Karpas-422 (cell line): ENCODE results near the gene USP24. TPM values are rescaled to one million over a fixed set of nuclear protein-coding genes. Genes with fewer than 3 reads are reported as not detected.

Experiments used
- DNase-seq: peaks from one replicate; pipeline ENCODE4 v3.0.0-alpha.2; 2015
- H2AFZ ChIP-seq: fragments of 200-600 bp; sonication (generic); 2 replicates; pipeline ENCODE4 v1.6.1; 2014; ENCODE audit warnings: antibody characterized with exemption, low read length, mixed read lengths
- H3K27ac ChIP-seq: fragments of 200-600 bp; sonication (generic); 2 replicates; pipeline ENCODE4 v1.5.1; 2014; ENCODE audit warnings: mild to moderate bottlenecking, low read length, moderate library complexity
- H3K27me3 ChIP-seq: fragments of 200-600 bp; sonication (generic); 2 replicates; pipeline ENCODE4 v1.6.1; 2014; ENCODE audit warnings: low read length, mixed read lengths
- H3K36me3 ChIP-seq: fragments of 200-600 bp; sonication (generic); 2 replicates; pipeline ENCODE4 v1.6.1; 2014; ENCODE audit warnings: low read length, mixed read lengths; ENCODE audit not compliant: insufficient read depth
- H3K4me1 ChIP-seq: fragments of 200-600 bp; sonication (generic); 2 replicates; pipeline ENCODE4 v1.6.1; 2014; ENCODE audit warnings: mild to moderate bottlenecking, low read length, mixed read lengths
- H3K4me2 ChIP-seq: fragments of 200-600 bp; sonication (generic); 2 replicates; pipeline ENCODE4 v1.6.1; 2014; ENCODE audit warnings: low read length, low read depth, mild to moderate bottlenecking; ENCODE audit not compliant: poor library complexity, severe bottlenecking
- H3K4me3 ChIP-seq: fragments of 200-600 bp; sonication (generic); 2 replicates; pipeline ENCODE4 v1.5.1; 2014; ENCODE audit warnings: mild to moderate bottlenecking, antibody characterized with exemption, low read length, mixed read lengths
- H3K79me2 ChIP-seq: fragments of 200-600 bp; sonication (generic); 2 replicates; pipeline ENCODE4 v1.6.1; 2014; ENCODE audit warnings: mild to moderate bottlenecking, low read length, mixed read lengths
- H3K9ac ChIP-seq: fragments of 200-600 bp; sonication (generic); 2 replicates; pipeline ENCODE4 v1.6.0; 2014; ENCODE audit warnings: low read length
- H3K9me2 ChIP-seq: fragments of 200-600 bp; sonication (generic), shearing (Covaris generic); replicated peaks from 2 replicates; pipeline ENCODE4 v1.6.0; 2014; ENCODE audit warnings: mild to moderate bottlenecking, low read length, moderate library complexity; ENCODE audit not compliant: insufficient read depth
- H3K9me3 ChIP-seq: fragments of 300-700, 200-600 bp; sonication (generic); 2 replicates; pipeline ENCODE4 v1.6.1; 2014; ENCODE audit warnings: low read length, mixed read lengths
- H4K20me1 ChIP-seq: fragments of 200-600 bp; sonication (generic); 2 replicates; pipeline ENCODE4 v1.6.1; 2014; ENCODE audit warnings: mild to moderate bottlenecking, antibody characterized with exemption, low read length, low read depth; ENCODE audit not compliant: insufficient read depth
- total RNA-seq: library from RNA; depleted of rRNA; stranded (reverse); fragments of >200 nt; shearing (Covaris generic); gene quantifications from 2 replicates; pipeline ENCODE4 v1.2.3, GENCODE V29; 2014; ENCODE audit warnings: low replicate concordance

USP24 gene
- total RNA-seq, 1 experiment from 2014 or later = 89.8 TPM

GRCh38 chr1:55064071-55064581 is 151.0 kb downstream of the USP24 start:
- Histone ChIP-seq H3K36me3 (peaks cover 16% of the 10 kb centered on the region; the same call in 1 of the 2 replicates), H2AFZ (no peak overlapping the region), H3K9me3 (no peaks in the 10 kb centered on the region), H3K4me1 (peaks cover 9% of the 10 kb centered on the region; the same call in 1 of the 2 replicates), H3K4me3 (no peak overlapping the region), H3K79me2 (no peaks in the 10 kb centered on the region), H4K20me1 (no peaks in the 10 kb centered on the region), H3K27ac (no peak overlapping the region), H3K9ac (no peak overlapping the region), H3K27me3 (no peaks in the 10 kb centered on the region), H3K4me2 (no peak overlapping the region), H3K9me2 (no peaks in the 10 kb centered on the region)
- DNase-seq = peak; percentile 67

DNA sequence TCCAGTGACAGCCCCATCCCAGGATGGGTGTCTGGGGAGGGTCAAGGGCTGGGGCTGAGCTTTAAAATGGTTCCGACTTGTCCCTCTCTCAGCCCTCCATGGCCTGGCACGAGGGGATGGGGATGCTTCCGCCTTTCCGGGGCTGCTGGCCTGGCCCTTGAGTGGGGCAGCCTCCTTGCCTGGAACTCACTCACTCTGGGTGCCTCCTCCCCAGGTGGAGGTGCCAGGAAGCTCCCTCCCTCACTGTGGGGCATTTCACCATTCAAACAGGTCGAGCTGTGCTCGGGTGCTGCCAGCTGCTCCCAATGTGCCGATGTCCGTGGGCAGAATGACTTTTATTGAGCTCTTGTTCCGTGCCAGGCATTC is 151.6 kb downstream of the USP24 start:
- Histone ChIP-seq H3K79me2 (no peaks in the 10 kb centered on the region), H3K9ac (no peak overlapping the region), H3K27me3 (no peaks in the 10 kb centered on the region), H3K4me2 (no peak overlapping the region), H3K36me3 (peaks cover 12% of the 10 kb centered on the region; the same call in 1 of the 2 replicates), H3K9me3 (no peaks in the 10 kb centered on the region), H4K20me1 (no peaks in the 10 kb centered on the region), H2AFZ (no peak overlapping the region), H3K4me1 (peaks cover 9% of the 10 kb centered on the region; the same call in 1 of the 2 replicates), H3K4me3 (no peak overlapping the region), H3K27ac (no peak overlapping the region), H3K9me2 (no peaks in the 10 kb centered on the region)
- no peak for DNase-seq

DNA sequence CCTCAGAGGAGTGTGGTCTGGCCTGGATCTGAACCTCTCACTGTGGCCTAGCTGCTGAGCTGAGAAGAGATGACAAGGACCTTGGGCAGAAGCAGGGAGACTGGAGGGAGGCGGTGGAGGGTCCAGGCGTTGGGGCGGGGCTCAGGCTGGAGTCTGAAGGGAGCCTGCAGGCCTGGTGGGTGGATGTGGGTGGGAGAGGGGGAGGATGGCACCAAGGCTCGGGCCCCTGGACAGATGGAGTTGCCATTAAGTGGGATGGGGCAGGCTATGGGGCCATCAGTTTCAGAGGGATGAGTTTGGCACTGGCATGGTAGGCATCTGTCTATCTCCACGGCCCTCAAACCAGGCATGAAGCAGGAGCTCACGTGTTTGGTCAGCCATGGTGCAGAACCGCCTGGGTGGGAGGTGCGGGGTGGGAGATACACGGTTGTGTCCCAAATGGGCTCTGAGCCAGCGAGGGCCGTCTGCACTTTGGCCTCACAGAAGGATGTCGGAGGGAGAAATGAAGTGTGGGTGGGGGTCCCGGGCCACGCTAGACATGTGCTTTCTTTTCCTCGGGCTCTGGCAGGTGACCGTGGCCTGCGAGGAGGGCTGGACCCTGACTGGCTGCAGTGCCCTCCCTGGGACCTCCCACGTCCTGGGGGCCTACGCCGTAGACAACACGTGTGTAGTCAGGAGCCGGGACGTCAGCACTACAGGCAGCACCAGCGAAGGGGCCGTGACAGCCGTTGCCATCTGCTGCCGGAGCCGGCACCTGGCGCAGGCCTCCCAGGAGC is 152.2 kb downstream of the USP24 start:
- Histone ChIP-seq H3K36me3 (peaks cover 6% of the 10 kb centered on the region; the same call in 1 of the 2 replicates), H3K79me2 (no peaks in the 10 kb centered on the region), H3K9me2 (no peaks in the 10 kb centered on the region), H2AFZ (no peak overlapping the region), H4K20me1 (no peaks in the 10 kb centered on the region), H3K9ac (no peak overlapping the region), H3K4me3 (no peak overlapping the region), H3K27me3 (no peaks in the 10 kb centered on the region), H3K4me2 (no peak overlapping the region), H3K9me3 (no peaks in the 10 kb centered on the region), H3K4me1 (peaks cover 9% of the 10 kb centered on the region; the same call in 1 of the 2 replicates), H3K27ac (no peak overlapping the region)
- DNase-seq = no peak

DNA sequence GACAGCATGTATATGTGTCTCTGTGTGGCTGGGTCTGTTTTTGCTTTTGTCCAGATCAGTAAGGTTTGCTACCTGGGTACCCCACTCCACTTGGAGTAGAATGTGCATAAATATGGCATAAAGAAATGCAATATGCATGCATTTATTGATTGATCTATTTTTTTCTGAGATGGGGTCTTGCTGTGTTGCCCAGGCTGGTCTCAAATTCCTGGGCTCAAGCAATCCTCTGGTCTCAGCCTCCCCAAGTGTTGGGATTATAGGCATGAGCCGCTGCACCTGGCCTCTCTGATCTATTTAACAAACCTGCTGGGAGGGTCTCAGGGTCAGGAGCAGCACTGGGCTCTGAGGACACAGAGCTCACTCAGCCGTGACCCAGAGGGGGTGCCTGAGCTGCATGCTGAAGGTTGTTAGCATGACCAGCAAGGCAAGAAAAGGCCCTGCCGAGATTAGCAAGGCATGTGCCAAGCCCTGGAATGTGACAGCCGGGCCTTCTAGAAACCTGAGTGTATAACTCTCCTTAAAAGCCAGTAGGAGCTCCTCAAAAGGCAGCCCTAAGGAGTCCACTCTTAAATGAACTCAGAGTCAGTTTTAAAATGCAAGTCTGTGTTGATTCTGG is 153.3 kb downstream of the USP24 start:
- H2AFZ ChIP-seq = no peak overlapping the region
- DNase-seq = no peak
- no peaks in the 10 kb centered on the region for H3K79me2 ChIP-seq
- H4K20me1 ChIP-seq = no peaks in the 10 kb centered on the region
- no peak overlapping the region for H3K4me2 ChIP-seq
- no peak overlapping the region for H3K4me3 ChIP-seq
- no peak overlapping the region for H3K9ac ChIP-seq
- H3K27ac ChIP-seq = no peak overlapping the region
- H3K9me3 ChIP-seq = no peaks in the 10 kb centered on the region
- H3K9me2 ChIP-seq = no peaks in the 10 kb centered on the region
- H3K27me3 ChIP-seq = no peaks in the 10 kb centered on the region
- H3K4me1 ChIP-seq = peaks cover 9% of the 10 kb centered on the region; the same call in 1 of the 2 replicates
- H3K36me3 ChIP-seq = 0 out of 2 replicates have a peak, but pooled peaks cover under 1% of the 10 kb centered on the region

- Histone ChIP-seq H3K36me3 (no peaks in the 10 kb centered on the region), H3K4me1 (peaks cover 9% of the 10 kb centered on the region; the same call in 1 of the 2 replicates), H3K4me3 (no peak overlapping the region), H3K9ac (no peak overlapping the region), H3K9me3 (no peaks in the 10 kb centered on the region), H4K20me1 (no peaks in the 10 kb centered on the region), H3K4me2 (no peak overlapping the region), H3K9me2 (no peaks in the 10 kb centered on the region), H3K79me2 (no peaks in the 10 kb centered on the region), H3K27ac (no peak overlapping the region), H2AFZ (no peak overlapping the region), H3K27me3 (no peaks in the 10 kb centered on the region)
- DNase-seq = no peak
Measured at GRCh38 chr1:55061000-55061705, 154.0 kb downstream of the USP24 start.

DNA sequence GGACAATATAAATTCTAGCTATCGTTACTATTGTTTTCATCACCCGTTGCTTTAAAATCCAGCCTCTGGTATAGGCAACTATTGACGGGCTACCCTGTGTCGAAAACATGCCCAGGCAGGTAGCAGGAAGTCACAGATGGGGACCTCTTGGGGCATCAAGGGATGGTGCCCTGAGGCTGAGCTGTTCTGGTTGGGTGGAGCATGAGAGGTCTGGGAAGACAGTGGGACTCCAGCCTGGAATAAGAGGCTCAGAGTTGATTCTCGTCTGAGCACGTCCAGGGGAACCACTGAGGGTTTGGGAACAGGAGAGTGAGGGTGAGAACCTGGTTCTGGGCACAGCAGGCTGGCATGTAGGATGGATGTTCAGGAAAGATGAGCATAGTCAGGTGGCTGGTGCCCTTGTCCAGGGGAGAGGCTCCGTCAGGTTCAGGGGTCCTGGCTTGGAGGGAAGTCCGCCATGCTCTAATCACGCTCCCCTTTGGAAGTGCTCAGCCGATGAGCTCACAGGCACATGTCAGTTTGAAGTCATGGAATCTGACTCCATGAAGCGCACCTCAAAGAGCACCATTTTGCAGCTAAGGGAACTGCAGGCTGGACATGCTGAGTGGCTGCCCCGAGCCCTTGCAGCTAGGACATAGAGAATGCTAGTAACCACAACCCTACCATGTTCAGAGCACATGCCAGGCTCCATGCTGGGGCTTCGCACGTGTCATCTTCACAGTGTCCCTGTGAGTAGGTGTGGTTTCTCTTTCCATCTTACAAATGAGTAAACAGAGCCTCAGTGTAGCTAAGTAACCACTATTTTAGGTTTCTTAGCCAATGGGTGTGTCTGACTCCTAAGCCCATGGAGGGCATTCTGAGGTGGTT is 154.8 kb downstream of the USP24 start:
- H3K36me3 ChIP-seq = no peaks in the 10 kb centered on the region
- no peaks in the 10 kb centered on the region for H3K9me3 ChIP-seq
- no peak overlapping the region for H3K9ac ChIP-seq
- no peaks in the 10 kb centered on the region for H4K20me1 ChIP-seq
- no peaks in the 10 kb centered on the region for H3K79me2 ChIP-seq
- no peaks in the 10 kb centered on the region for H3K9me2 ChIP-seq
- H2AFZ ChIP-seq = no peak overlapping the region
- no peak for DNase-seq
- peaks cover 9% of the 10 kb centered on the region; the same call in 1 of the 2 replicates for H3K4me1 ChIP-seq
- H3K27ac ChIP-seq = no peak overlapping the region
- no peak overlapping the region for H3K4me3 ChIP-seq
- H3K4me2 ChIP-seq = no peak overlapping the region
- H3K27me3 ChIP-seq = no peaks in the 10 kb centered on the region

- Histone ChIP-seq H3K9me2 (no peaks in the 10 kb centered on the region), H3K27me3 (no peaks in the 10 kb centered on the region), H3K79me2 (no peaks in the 10 kb centered on the region), H3K4me2 (no peak overlapping the region), H3K4me3 (no peak overlapping the region), H3K9me3 (no peaks in the 10 kb centered on the region), H4K20me1 (no peaks in the 10 kb centered on the region), H3K9ac (no peak overlapping the region), H2AFZ (no peak overlapping the region), H3K27ac (no peak overlapping the region), H3K4me1 (peaks cover 5% of the 10 kb centered on the region; the same call in 1 of the 2 replicates), H3K36me3 (no peaks in the 10 kb centered on the region)
- no peak for DNase-seq
Measured at GRCh38 chr1:55059302-55060132, 155.6 kb downstream of the USP24 start.
